Mesenchymal stem cell (in vitro differentiated cells and primary cell): ENCODE data around the gene WBP1L.

Experiments used
- DNase-seq: peaks from one replicate; pipeline ENCODE4 v3.0.0-alpha.2; 2013
- H2AFZ ChIP-seq: one replicate; pipeline ENCODE4 v1.6.1; 2013; ENCODE audit warnings: low read depth, mild to moderate bottlenecking, control low read depth, inconsistent platforms, low read length, moderate library complexity
- H2AK5ac ChIP-seq: 2 replicates; pipeline ENCODE4 v1.6.1; 2013; ENCODE audit warnings: low read length, moderate library complexity, mild to moderate bottlenecking, inconsistent platforms; ENCODE audit not compliant: severe bottlenecking
- H2BK120ac ChIP-seq: one replicate; pipeline ENCODE4 v1.6.1; 2013; ENCODE audit warnings: low read depth, mild to moderate bottlenecking, inconsistent platforms, low read length, moderate library complexity
- H2BK12ac ChIP-seq, 2 experiments: one replicate each; pipeline ENCODE4 v1.6.1; 2013; ENCODE audit warnings: inconsistent platforms in 2 of 2, low read length in 2 of 2, mild to moderate bottlenecking in 2 of 2, moderate library complexity in 2 of 2, control low read depth in 1 of 2
- H2BK15ac ChIP-seq: one replicate; pipeline ENCODE4 v1.6.1; 2013; ENCODE audit warnings: mild to moderate bottlenecking, low read depth, inconsistent platforms; ENCODE audit not compliant: poor library complexity, severe bottlenecking
- H2BK5ac ChIP-seq: 2 replicates; pipeline ENCODE4 v1.6.1; 2013; ENCODE audit warnings: low read depth, mild to moderate bottlenecking, low read length, control low read depth, inconsistent platforms; ENCODE audit not compliant: poor library complexity, severe bottlenecking
- H3K14ac ChIP-seq, 2 experiments: one replicate each; pipeline ENCODE4 v1.6.1; 2013; ENCODE audit warnings: inconsistent platforms in 2 of 2, low read length in 2 of 2, control low read depth in 1 of 2, mild to moderate bottlenecking in 1 of 2, moderate library complexity in 1 of 2
- H3K18ac ChIP-seq, 2 experiments: one replicate each; pipeline ENCODE4 v1.6.1; 2013; ENCODE audit warnings: inconsistent platforms in 2 of 2, low read length in 2 of 2, control low read depth in 1 of 2, low read depth in 1 of 2, mild to moderate bottlenecking in 1 of 2
- H3K23ac ChIP-seq, 2 experiments: one replicate each; pipeline ENCODE4 v1.6.1; 2013; ENCODE audit warnings: inconsistent platforms in 2 of 2, low read length in 2 of 2, mild to moderate bottlenecking in 2 of 2, moderate library complexity in 2 of 2, control low read depth in 1 of 2
- H3K27ac ChIP-seq: 2 replicates; pipeline ENCODE4 v1.5.1; 2013; ENCODE audit warnings: mild to moderate bottlenecking, moderate library complexity, low read length, control low read depth, inconsistent platforms; ENCODE audit not compliant: poor library complexity, severe bottlenecking
- H3K27me3 ChIP-seq, 2 experiments: 2 replicates each; pipeline versions ENCODE4 v1.6.1 to v1.7.0; 2013; ENCODE audit warnings: low read length in 2 of 2, mild to moderate bottlenecking in 2 of 2, moderate library complexity in 2 of 2, control low read depth in 1 of 2, inconsistent platforms in 1 of 2; ENCODE audit not compliant: control insufficient read depth in 1 of 2, insufficient read depth in 1 of 2
- H3K36me3 ChIP-seq, 2 experiments: 2 replicates each; pipeline versions ENCODE4 v1.6.1 to v1.7.0; 2013; ENCODE audit warnings: low read length in 2 of 2, control low read depth in 1 of 2, inconsistent platforms in 1 of 2, low read depth in 1 of 2, mild to moderate bottlenecking in 1 of 2; ENCODE audit not compliant: insufficient read depth in 2 of 2, control insufficient read depth in 1 of 2
- H3K4ac ChIP-seq, 2 experiments: one replicate each; pipeline ENCODE4 v1.6.1; 2013; ENCODE audit warnings: inconsistent platforms in 2 of 2, low read length in 2 of 2, mild to moderate bottlenecking in 2 of 2, moderate library complexity in 2 of 2, control low read depth in 1 of 2, low read depth in 1 of 2
- H3K4me1 ChIP-seq: 2 replicates; pipeline ENCODE4 v1.6.1; 2013; ENCODE audit warnings: low read depth, low read length, control low read depth; ENCODE audit not compliant: control insufficient read depth, insufficient read depth
- H3K4me2 ChIP-seq: 2 replicates; pipeline ENCODE4 v1.6.1; 2013; ENCODE audit warnings: low read length, mild to moderate bottlenecking, inconsistent platforms; ENCODE audit not compliant: poor library complexity, severe bottlenecking
- H3K4me3 ChIP-seq, 2 experiments: 2 replicates each; pipeline versions ENCODE4 v1.5.1 to v1.7.0; 2013; ENCODE audit warnings: low read length in 2 of 2, mild to moderate bottlenecking in 2 of 2, control low read depth in 1 of 2, low read depth in 1 of 2; ENCODE audit not compliant: insufficient read depth in 1 of 2
- H3K79me1 ChIP-seq: replicated peaks from 2 replicates; pipeline ENCODE4 v1.6.1; 2013; ENCODE audit warnings: mild to moderate bottlenecking, control low read depth, low read length, inconsistent platforms; ENCODE audit not compliant: poor library complexity, severe bottlenecking
- H3K9ac ChIP-seq: 2 replicates; pipeline ENCODE4 v1.7.0; 2013; ENCODE audit warnings: mild to moderate bottlenecking, low read length, moderate library complexity
- H3K9me3 ChIP-seq: 2 replicates; pipeline ENCODE4 v1.7.0; 2013; ENCODE audit warnings: mild to moderate bottlenecking, low read length; ENCODE audit not compliant: control insufficient read depth
- H4K8ac ChIP-seq: one replicate; pipeline ENCODE4 v1.6.1; 2013; ENCODE audit warnings: inconsistent platforms, mild to moderate bottlenecking, low read length, moderate library complexity
- H4K91ac ChIP-seq: one replicate; pipeline ENCODE4 v1.6.1; 2013; ENCODE audit warnings: mild to moderate bottlenecking, low read length, inconsistent platforms
- WGBS: methylation state at CpG from one replicate; pipeline ENCODE4 v1.1.7; 2013; ENCODE audit warnings: mixed read lengths; 5-methylcytosine and 5-hydroxymethylcytosine counted together

WBP1L gene

GRCh38 chr10:102800611-102801335, 57.0 kb downstream of the WBP1L start:
- Histone ChIP-seq H3K4ac (no peak overlapping the region), H3K14ac (no peak overlapping the region), H3K23ac (no peak overlapping the region), H4K91ac (no peak overlapping the region), H2AFZ (no peak overlapping the region), H3K79me1 (peaks cover 32% of the 10 kb centered on the region), H2BK12ac (no peak overlapping the region), H3K9me3 (no peaks in the 10 kb centered on the region), H2BK15ac (no peak overlapping the region), H3K18ac (no peak overlapping the region), H3K4me3 (no peak overlapping the region), H3K27me3 (no peaks in the 10 kb centered on the region), H2BK120ac (no peak overlapping the region), H2BK5ac (no peak overlapping the region), H3K4me1 (peaks cover 11% of the 10 kb centered on the region), H3K9ac (peak overlapping the region; percentile 64), H4K8ac (no peak overlapping the region), H2AK5ac (no peak overlapping the region), H3K27ac (no peak overlapping the region), H3K36me3 (peaks cover 30 to 58% of the 10 kb centered on the region in 2 experiments), H3K4me2 (no peak overlapping the region)
- 84% methylated on average over 10 of the region's 10 CpGs for WGBS
- DNase-seq, result no peak

DNA sequence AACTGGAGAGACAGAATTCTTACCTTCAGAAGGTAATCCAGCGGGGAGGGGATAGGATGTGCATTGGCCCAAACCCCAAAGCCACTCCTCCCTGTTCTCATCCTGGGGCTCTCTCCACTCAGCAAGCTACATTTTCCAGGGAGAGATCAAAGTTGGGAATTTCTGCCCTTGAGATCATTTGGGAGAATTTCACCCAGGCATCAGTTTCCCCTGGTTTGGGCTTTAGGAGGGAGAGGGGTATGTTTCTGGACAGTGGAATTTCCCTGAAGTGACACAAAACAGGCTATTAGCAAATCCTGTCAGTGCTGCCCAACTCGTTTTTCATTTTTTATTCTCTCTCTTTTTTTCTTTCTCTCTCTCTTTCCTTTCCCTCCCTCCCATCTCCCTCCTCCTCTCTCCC, 57.7 kb downstream of the WBP1L start:
- Histone ChIP-seq H4K8ac (no peak overlapping the region), H3K18ac (no peak overlapping the region), H3K27ac (no peak overlapping the region), H2AFZ (no peak overlapping the region), H3K4me3 (no peak overlapping the region), H3K14ac (no peak overlapping the region), H3K9ac (peak overlapping the region; percentile 64), H2BK5ac (no peak overlapping the region), H3K36me3 (peaks cover 30 to 61% of the 10 kb centered on the region in 2 experiments), H2AK5ac (no peak overlapping the region), H3K9me3 (no peaks in the 10 kb centered on the region), H3K27me3 (no peaks in the 10 kb centered on the region), H3K79me1 (peaks cover 34% of the 10 kb centered on the region), H2BK15ac (peak overlapping the region; percentile 32), H3K4me1 (peaks cover 9% of the 10 kb centered on the region), H3K4ac (no peak overlapping the region), H4K91ac (no peak overlapping the region), H3K23ac (no peak overlapping the region), H3K4me2 (no peak overlapping the region), H2BK120ac (no peak overlapping the region), H2BK12ac (no peak overlapping the region)
- WGBS, result 78% methylated on average over 1 of the region's 2 CpGs
- peak; percentile 78 for DNase-seq

- Histone ChIP-seq H3K4me1 (peaks cover 9% of the 10 kb centered on the region), H2BK12ac (no peak overlapping the region), H4K8ac (no peak overlapping the region), H2BK15ac (no peak overlapping the region), H4K91ac (no peak overlapping the region), H3K18ac (peak overlapping the region in 1 of 2 experiments; percentile 55), H3K79me1 (peaks cover 33% of the 10 kb centered on the region), H2BK120ac (no peak overlapping the region), H2AK5ac (no peak overlapping the region), H3K4me2 (no peak overlapping the region), H3K4ac (no peak overlapping the region), H3K9me3 (no peaks in the 10 kb centered on the region), H2BK5ac (no peak overlapping the region), H3K27me3 (no peaks in the 10 kb centered on the region), H2AFZ (no peak overlapping the region), H3K9ac (peak overlapping the region; percentile 88), H3K4me3 (no peak overlapping the region), H3K27ac (no peak overlapping the region), H3K36me3 (peaks cover 30 to 63% of the 10 kb centered on the region in 2 experiments), H3K14ac (no peak overlapping the region), H3K23ac (no peak overlapping the region)
- WGBS, result 67% methylated on average over 2 of the region's 3 CpGs
- peak; percentile 27 for DNase-seq
Measured at GRCh38 chr10:102801978-102802377, 58.2 kb downstream of the WBP1L start.

- H3K27ac ChIP-seq, result peak overlapping the region; percentile 64
- H3K79me1 ChIP-seq, result peaks cover 31% of the 10 kb centered on the region
- peaks cover 9% of the 10 kb centered on the region for H3K4me1 ChIP-seq
- H2BK120ac ChIP-seq, result no peak overlapping the region
- H2AFZ ChIP-seq, result no peak overlapping the region
- DNase-seq, result peak; percentile 99
- H3K4me2 ChIP-seq, result no peak overlapping the region
- H3K4me3 ChIP-seq, result no peak overlapping the region
- H4K91ac ChIP-seq, result no peak overlapping the region
- peak overlapping the region in 1 of 2 experiments; percentile 21 for H2BK12ac ChIP-seq
- H3K23ac ChIP-seq, result no peak overlapping the region
- H2BK5ac ChIP-seq, result no peak overlapping the region
- H3K14ac ChIP-seq, result no peak overlapping the region
- H2AK5ac ChIP-seq, result no peak overlapping the region
- no peaks in the 10 kb centered on the region for H3K27me3 ChIP-seq
- no peak overlapping the region for H2BK15ac ChIP-seq
- H3K36me3 ChIP-seq, result peaks cover 28 to 59% of the 10 kb centered on the region in 2 experiments
- H3K4ac ChIP-seq, result no peak overlapping the region
- no peaks in the 10 kb centered on the region for H3K9me3 ChIP-seq
- H3K9ac ChIP-seq, result peak overlapping the region; percentile 88
- WGBS, result 28% methylated on average over 6 of the region's 6 CpGs
- peak overlapping the region in 1 of 2 experiments; percentile 31 for H3K18ac ChIP-seq
- no peak overlapping the region for H4K8ac ChIP-seq
Measured at GRCh38 chr10:102802920-102803534, 59.3 kb downstream of the WBP1L start.
